Heart left ventricle (tissue), 13 donors: ENCODE measurements around the gene PPIG.

Experiments
- CTCF ChIP-seq, 12 donors: fragments of 200-600 bp; sonication (generic) in 4 of 12; IDR thresholded peaks; one replicate each; pipeline versions ENCODE4 v1.5.0 to v1.8.0; 2018 to 2022; ENCODE audit warnings: antibody characterized with exemption in 12 of 12, mild to moderate bottlenecking in 5 of 12
- POLR2A ChIP-seq, 2 donors: fragments of 450-650 bp; IDR thresholded peaks; one replicate each; pipeline ENCODE4 v1.6.1; 2017; ENCODE audit warnings: antibody characterized with exemption in 2 of 2, mild to moderate bottlenecking in 2 of 2, moderate library complexity in 2 of 2
- donor health status: ischemic (EF 13 %, LVEDD 7.1; RV severe dilation, severe dysfunction).
- donor health status: DM: no; HTN: yes; CAD: no.
- donor health status: DM: no; HTN: no; CAD: no.
- donor health status: ischemic (EF 25% LVEDD 6.9; RV normal size, moderate dysfunction).
- donor health status: ischemic (EF 25% LVEDD 5.7; RV mildly dilated, moderate dysfunction).
- donor health status: ischemic (EF 35%, LVEDD 5.7; RV mildly dilated, moderate dysfunction).
- donor health status: nonischemic (EF 11% LVEDD 7.7; RV severe dilation, severe dysfunction).
- donor health status: DM: yes; HTN: yes; CAD: no.
- donor health status: PGD.
- donor health status: ischemic (EF 29% LVEDD 5.4; RV normal size, mild dysfunction).
- donor health status: nonischemic (EF 23%, LVEDD 6.1; RV moderate dilation, normal function).

DNA sequence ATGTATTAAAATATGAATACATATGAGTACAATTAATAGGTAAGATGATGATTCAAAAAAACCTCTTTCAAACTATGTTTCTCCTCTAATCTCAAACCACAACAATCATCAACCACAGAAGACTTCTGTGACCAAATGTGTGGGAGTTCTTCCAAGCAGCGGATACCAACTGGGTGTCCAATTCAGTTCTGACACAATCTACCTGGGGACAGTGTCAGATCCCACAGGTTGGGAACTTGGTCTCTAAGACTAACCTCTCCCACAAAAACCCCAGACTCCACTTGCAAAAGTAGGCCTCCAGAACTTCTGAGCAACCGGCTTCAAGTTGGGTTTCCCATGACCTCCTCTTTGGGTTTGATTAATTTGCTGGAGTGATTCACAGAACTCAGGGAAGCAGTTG, 37.4 kb upstream of the PPIG start:
- TF ChIP-seq CTCF (IDR thresholded peaks at IDR 0.05) (no peak), POLR2A (IDR thresholded peaks at IDR 0.05) (no peak)
